Stimulated activated CD8-positive, alpha-beta memory T cell treated with anti-CD3 and anti-CD28 coated beads, Interleukin-2, amount 100 ng/mL, for 1 hour (primary cell): ENCODE measurements around the gene CEP44.
"Not testable (repeated sequence)": the region's sequence is repeated elsewhere in the genome, so short reads cannot be mapped to it uniquely, and the experiment has no call there.

Experiments used
- DNase-seq, 2 donors: peaks; one replicate each; pipeline ENCODE4 v3.0.0-alpha.2; 2020; ENCODE audit warnings: low read depth in 2 of 2

The CEP44 gene

GRCh38 chr4:174324236-174324635 lies 40.5 kb downstream of the CEP44 start:
- no peak for DNase-seq

DNA sequence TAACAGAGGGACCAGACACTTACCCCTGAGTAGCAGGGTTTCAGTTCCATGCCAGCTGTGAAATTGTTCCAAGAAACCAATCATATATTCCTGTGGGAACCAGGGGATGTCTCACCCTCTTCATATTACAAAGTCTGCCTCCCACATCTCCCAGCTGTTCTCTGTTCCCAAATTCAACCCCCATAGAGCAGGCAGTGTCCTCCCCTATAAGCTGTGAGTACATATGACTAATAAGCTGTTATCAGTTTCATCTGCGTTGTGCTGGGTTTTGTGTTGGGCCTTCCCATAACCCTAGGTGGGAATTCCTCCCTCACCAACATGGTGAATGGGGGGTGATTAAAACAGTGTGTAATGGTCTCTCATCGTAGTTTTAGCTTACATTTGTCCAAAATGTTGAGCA lies 41.0 kb downstream of the CEP44 start:
- no peak for DNase-seq

DNA sequence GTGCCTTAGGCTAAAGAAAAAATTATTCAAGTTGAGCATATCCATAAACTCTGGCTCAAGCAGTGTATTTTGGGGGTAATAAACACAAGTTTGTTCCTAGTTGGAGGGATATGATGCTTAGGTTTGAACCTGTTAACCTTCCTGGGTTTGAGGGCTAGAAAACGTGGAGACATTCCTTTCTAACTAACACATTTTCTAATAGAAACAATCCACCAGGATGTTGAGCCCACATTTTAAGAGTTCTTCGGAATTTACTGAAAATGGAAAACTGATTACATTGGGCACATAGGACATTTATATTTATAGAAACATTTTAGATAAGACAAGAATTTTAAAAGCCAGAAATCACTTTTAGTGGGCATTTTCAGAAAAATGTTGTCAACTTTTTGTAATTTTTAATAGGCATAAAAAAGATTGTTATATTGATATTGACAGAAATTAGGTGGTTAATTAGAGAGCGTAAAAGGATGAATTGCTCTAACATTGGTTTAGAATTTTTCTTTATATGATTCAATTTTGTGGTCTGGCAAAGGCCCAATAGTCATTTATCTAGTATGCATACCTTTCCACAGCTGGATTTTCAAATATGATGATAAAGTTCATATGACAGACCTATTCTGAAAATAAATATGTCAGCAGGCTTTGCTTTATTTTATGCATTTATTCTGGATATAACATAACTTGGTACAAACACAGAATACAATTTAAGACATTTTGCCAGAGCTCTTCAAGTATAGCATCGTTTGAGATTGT lies 49.2 kb downstream of the CEP44 start:
- DNase-seq: no peak

GRCh38 chr4:174334628-174335027 lies 50.9 kb downstream of the CEP44 start:
- no peak for DNase-seq

GRCh38 chr4:174340714-174341113 lies 57.0 kb downstream of the CEP44 start:
- DNase-seq: no peak

DNA sequence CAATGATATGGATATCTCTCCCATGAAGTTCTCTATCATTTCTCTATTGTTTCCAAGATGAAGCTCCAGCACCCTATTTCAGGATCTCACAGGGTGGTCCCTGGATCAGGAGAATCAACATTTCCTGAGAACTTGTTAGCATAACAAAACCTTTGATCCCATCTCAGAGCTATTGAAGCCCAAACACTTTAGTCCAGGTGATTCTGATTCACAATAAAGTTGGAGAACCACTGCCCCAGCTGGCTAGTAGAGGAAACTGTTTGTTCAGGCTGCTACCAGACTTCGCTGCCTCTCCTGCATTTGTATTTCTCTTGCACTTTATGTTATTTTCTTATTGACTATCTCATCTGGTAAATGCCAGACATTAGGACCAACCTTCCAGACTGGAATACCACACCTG lies 65.4 kb downstream of the CEP44 start:
- DNase-seq: no peak

DNA sequence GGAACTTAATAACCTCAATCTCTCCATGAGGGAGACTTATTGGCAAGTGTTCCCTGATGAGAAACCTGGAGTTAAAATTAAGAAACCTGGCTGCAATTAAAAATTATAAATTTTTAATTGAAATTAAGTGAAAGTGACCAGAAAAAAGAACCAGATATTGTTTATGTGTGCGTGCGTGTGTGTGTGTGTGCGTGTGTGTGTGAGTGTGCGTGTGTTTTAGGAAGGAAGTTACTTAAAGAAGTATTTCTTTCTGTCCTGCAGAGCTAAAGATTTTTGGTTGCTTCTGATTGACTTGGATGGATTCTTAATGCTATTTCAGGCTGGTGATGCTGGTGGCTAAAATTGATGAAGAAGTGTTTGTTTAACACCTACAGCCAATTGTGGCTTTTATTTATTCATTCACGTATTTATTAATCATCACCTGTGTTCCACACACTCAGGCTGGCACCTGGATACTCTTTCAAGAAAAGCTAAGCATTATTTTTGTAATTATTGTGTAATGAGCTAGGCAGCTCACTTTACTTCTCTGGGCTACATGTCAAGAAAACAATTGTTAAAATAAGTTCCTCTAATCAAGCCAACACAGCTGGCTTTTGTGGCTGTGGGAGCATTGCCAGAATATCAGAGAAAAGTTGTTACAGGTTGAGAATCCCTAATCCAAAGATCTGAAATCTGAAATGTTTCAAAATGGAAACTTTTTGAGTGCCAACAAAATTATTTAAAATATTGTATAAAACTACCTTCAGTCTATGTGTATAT lies 68.5 kb downstream of the CEP44 start:
- DNase-seq: no peak

- DNase-seq: no peak
Observed at GRCh38 chr4:174357321-174357720, 73.6 kb downstream of the CEP44 start.

- no peak for DNase-seq
Observed at GRCh38 chr4:174358410-174358809, 74.7 kb downstream of the CEP44 start.

- DNase-seq: no peak
Observed at GRCh38 chr4:174358829-174359228, 75.1 kb downstream of the CEP44 start.

- no peak for DNase-seq
Observed at GRCh38 chr4:174362340-174362739, 78.6 kb downstream of the CEP44 start.

DNA sequence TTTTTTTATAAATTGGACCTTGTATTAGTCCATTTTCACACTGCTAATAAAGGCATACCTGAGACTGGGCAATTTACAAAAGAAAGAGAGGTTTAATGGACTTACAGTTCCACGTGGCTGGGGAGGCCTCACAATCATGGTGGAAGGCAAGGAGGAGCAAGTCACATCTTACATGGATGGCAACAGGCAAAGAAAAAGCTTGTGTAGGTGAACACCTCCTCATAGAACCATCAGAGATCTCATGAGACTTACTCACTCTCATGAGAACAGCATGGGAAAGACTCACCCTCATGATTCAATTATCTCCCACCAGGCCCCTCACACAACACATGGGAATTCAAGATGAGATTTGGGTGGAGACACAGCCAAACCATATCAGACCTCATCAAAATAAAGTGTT lies 80.1 kb downstream of the CEP44 start:
- DNase-seq: not testable (repeated sequence)

- no peak for DNase-seq
Observed at GRCh38 chr4:174365018-174365587, 81.4 kb downstream of the CEP44 start.

DNA sequence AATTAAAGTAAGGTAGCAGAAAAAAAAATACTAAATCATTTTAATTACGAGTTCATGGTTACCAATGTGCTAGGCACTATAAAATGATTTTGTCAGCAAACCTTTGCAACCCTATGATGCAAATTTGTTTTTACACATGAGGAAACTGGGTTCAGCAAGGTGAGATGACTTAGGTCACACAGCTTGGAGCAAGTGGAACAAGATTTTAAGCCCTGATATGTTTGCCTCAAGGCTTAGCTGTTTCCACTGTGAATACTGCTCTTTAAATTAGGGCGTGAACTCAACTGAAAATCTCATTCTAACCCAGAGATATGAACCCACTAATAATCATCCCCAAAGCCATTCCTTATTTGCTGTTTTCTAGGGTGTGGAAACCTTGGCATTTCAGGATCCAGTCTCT lies 86.3 kb downstream of the CEP44 start:
- no peak for DNase-seq

DNA sequence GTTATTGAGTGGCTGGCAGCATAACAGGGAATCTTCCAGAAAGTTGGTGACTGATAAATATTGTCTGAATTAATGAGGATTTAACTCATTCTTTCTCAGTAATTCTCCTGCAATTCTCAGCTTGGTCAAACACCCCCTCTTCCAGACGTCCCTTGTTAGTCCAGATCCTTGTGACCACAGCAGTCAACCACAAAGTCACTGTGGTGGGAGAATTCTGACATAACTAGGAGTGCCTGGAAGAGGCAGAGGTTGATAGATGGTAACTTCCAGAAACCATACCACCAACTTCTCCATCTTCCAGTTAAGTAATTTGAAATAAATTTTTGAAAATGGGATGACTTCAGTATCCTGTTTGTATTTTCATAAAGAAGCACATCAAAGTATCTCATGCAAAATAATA lies 90.1 kb downstream of the CEP44 start:
- DNase-seq: no peak

- no peak for DNase-seq
Observed at GRCh38 chr4:174375422-174375821, 91.7 kb downstream of the CEP44 start.

GRCh38 chr4:174377613-174378012 lies 93.9 kb downstream of the CEP44 start:
- no peak for DNase-seq

GRCh38 chr4:174378951-174379350 lies 95.2 kb downstream of the CEP44 start:
- DNase-seq: no peak

GRCh38 chr4:174380206-174380605 lies 96.5 kb downstream of the CEP44 start:
- DNase-seq: not testable (repeated sequence)

DNA sequence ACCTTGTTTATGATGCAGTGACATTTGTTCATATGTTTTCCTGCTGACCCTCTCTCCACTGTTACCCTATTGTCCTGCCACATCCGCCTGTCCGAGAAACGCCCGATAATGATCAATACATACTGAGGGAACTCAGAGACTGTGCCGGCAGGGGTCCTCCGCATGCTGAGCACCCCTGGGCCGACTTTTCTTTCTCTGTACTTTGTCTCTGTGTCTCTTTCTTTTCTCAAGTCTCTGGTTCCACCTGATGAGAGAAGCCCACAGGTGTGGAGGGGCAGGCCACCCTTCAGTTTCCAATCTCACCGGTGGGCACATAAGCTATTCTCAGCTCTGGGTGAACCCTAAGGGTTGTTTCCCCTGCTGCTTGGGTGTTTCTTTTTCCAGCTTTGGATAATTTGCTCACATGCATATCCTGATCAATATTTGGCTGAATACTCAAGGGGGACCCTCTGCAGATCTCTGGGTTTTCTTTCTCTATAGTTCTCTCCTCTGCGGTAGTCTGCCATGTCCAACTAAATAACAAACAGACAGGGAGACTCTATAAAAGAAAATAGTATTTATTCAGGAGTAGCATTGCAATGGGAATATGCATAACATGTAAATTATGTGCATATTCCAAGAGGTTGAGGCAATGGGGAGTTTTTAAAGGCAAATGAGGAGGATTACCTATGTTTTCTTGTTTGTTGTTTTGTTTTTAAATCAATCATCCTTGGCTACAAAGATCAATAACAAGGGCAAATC lies 97.2 kb downstream of the CEP44 start:
- no peak for DNase-seq

GRCh38 chr4:174381440-174381800 lies 97.7 kb downstream of the CEP44 start:
- DNase-seq: no peak
